ENCODE measurements around the gene ADCY1. TPM values are rescaled to one million over a fixed set of nuclear protein-coding genes. Genes with fewer than 3 reads are reported as not detected.

Gene ADCY1
- total RNA-seq, 1 experiment from 2014 or later: not detected

DNA sequence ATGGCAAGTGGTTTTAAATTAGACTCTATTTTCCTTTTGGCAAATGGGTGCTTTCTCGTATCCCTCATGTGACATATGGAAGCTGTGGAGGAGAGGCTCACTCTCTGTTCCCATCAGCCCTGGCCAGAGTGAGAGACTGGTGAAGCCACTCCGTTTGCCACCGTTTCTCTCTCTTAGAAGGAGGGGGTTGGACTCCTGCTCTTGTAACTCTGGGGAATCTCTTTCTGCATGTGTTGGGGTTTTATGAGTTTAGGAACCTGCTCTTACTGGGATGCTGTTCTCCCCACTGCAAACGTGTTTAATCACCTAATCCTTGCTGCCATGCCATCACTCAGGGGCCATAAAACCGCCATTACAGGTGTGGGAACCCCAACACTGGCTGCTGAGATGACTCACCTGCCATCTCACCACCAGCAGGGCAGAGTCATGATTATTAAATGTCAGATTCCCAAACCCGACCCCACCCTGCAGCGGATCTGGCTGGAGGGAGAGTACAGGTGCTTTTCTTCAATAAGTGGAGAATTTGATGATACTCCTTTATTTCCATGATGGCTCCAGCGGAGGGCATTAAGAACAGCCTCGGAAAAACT is 103.2 kb downstream of the ADCY1 start:
- BruUV-seq (replicated peaks): no TSS peak
- POLR2A ChIA-PET (ENCODE audit: unreplicated experiment): no interaction called here

DNA sequence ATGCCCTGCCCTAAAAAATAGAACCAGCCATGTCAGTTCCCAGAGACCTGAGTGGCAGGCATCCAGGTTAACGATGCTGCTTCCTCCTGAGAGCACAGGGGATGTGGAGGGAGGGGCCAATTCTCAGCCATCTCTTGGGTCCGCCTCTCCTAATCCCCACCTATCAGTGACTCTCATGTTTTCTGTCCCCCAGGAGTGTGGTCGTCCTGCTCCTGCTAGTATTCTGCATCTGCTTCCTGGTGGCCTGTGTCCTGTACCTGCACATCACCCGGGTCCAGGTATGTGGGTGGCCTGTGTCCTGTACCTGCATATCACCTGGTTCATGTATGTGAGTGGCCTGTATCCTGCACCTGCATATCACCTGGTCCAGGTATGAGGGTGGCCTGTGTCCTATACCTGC is 105.3 kb downstream of the ADCY1 start:
- no peaks in the 10 kb centered on the region for H3K79me2 ChIP-seq (ENCODE audit: low read depth)
- no peaks in the 10 kb centered on the region for H3K36me3 ChIP-seq (ENCODE audit: low read depth)
- H3K4me2 ChIP-seq: no peak overlapping the region
- H3K4me3 ChIP-seq: no peak overlapping the region
- H3F3A ChIP-seq (ENCODE audit: insufficient read depth, low read depth): no peaks in the 10 kb centered on the region
- H3K4me1 ChIP-seq (replicated peaks; ENCODE audit: insufficient read depth): no peaks in the 10 kb centered on the region
- ChIA-PET CTCF (no interaction called here), POLR2A (ENCODE audit: unreplicated experiment) (no interaction called here)
- DNase-seq: no peak
- intact Hi-C loops (cut with micrococcal nuclease; ENCODE audit: unreplicated experiment): loop anchor here (10.0 kb wide), 2 partner anchors 75 to 515 kb away; no protein-coding TSS in a partner anchor
- no peaks in the 10 kb centered on the region for H3K9me3 ChIP-seq (ENCODE audit: insufficient read depth, low read depth)
- H3K27me3 ChIP-seq (ENCODE audit: insufficient read depth, low read depth): peaks cover 78% of the 10 kb centered on the region
- no peaks in the 10 kb centered on the region for H3K9me2 ChIP-seq (ENCODE audit: insufficient read depth)
- H2AFZ ChIP-seq: no peak overlapping the region
- BruUV-seq (replicated peaks): no TSS peak
- no peak overlapping the region for H3K27ac ChIP-seq
- no peaks in the 10 kb centered on the region for H4K20me1 ChIP-seq (ENCODE audit: insufficient read depth)
- TF ChIP-seq, protein P1, sequence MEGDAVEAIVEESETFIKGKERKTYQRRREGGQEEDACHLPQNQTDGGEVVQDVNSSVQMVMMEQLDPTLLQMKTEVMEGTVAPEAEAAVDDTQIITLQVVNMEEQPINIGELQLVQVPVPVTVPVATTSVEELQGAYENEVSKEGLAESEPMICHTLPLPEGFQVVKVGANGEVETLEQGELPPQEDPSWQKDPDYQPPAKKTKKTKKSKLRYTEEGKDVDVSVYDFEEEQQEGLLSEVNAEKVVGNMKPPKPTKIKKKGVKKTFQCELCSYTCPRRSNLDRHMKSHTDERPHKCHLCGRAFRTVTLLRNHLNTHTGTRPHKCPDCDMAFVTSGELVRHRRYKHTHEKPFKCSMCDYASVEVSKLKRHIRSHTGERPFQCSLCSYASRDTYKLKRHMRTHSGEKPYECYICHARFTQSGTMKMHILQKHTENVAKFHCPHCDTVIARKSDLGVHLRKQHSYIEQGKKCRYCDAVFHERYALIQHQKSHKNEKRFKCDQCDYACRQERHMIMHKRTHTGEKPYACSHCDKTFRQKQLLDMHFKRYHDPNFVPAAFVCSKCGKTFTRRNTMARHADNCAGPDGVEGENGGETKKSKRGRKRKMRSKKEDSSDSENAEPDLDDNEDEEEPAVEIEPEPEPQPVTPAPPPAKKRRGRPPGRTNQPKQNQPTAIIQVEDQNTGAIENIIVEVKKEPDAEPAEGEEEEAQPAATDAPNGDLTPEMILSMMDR (conservative IDR thresholded peaks at IDR 0.05): no peak
- no peak for TF ChIP-seq EZH2 (IDR thresholded peaks at IDR 0.05; ENCODE audit: low read depth)

More for the DNA sequence above, 103.2 kb downstream of the ADCY1 start:
- H4K20me1 ChIP-seq (ENCODE audit: insufficient read depth): no peaks in the 10 kb centered on the region
- no peaks in the 10 kb centered on the region for H3F3A ChIP-seq (ENCODE audit: insufficient read depth, low read depth)
- intact Hi-C loops (cut with micrococcal nuclease; ENCODE audit: unreplicated experiment): loop anchor here (10.0 kb wide), 2 partner anchors 77 to 513 kb away; no protein-coding TSS in a partner anchor
- H3K4me1 ChIP-seq (replicated peaks; ENCODE audit: insufficient read depth): no peaks in the 10 kb centered on the region
- DNase-seq: no peak
- H3K9me3 ChIP-seq (ENCODE audit: insufficient read depth, low read depth): no peaks in the 10 kb centered on the region
- H3K36me3 ChIP-seq (ENCODE audit: low read depth): no peaks in the 10 kb centered on the region
- no peak overlapping the region for H2AFZ ChIP-seq
- H3K79me2 ChIP-seq (ENCODE audit: low read depth): no peaks in the 10 kb centered on the region
- no peak overlapping the region for H3K4me3 ChIP-seq
- peaks cover 60% of the 10 kb centered on the region for H3K27me3 ChIP-seq (ENCODE audit: insufficient read depth, low read depth)
- no peak overlapping the region for H3K4me2 ChIP-seq
- no peak overlapping the region for H3K27ac ChIP-seq
- H3K9me2 ChIP-seq (ENCODE audit: insufficient read depth): no peaks in the 10 kb centered on the region
- TF ChIP-seq, protein P1 (conservative IDR thresholded peaks at IDR 0.05): no peak
- TF ChIP-seq EZH2 (IDR thresholded peaks at IDR 0.05; ENCODE audit: low read depth): no peak
- CTCF ChIA-PET: no interaction called here

DNA sequence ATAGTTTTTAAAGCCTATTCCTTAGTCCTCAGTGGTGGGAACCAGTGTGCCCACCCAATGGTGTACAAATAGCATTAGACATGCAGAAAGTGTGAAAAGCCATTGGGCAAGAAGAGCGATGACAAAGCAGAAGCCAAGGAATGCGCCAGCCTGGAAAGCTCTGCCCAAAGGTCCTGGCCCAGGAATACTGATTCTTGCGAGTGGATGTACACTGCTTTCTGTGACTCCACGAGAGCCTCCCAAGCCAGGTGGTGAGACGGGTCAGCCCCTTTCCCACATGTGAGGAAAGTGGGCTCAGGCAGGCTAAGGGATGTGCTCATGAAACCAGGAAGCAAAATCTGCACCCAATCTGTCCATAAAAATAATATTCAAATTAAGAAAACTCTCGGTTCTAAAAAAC is 106.6 kb downstream of the ADCY1 start:
- DNase-seq: no peak
- no peak overlapping the region for H2AFZ ChIP-seq
- ChIA-PET CTCF (no interaction called here), POLR2A (ENCODE audit: unreplicated experiment) (no interaction called here)
- H4K20me1 ChIP-seq (ENCODE audit: insufficient read depth): no peaks in the 10 kb centered on the region
- no peak overlapping the region for H3K4me3 ChIP-seq
- no TSS peak for BruUV-seq (replicated peaks)
- H3K4me1 ChIP-seq (replicated peaks; ENCODE audit: insufficient read depth): no peaks in the 10 kb centered on the region
- intact Hi-C loops (cut with micrococcal nuclease; ENCODE audit: unreplicated experiment): no loop called here
- TF ChIP-seq, protein P1 (conservative IDR thresholded peaks at IDR 0.05): no peak
- TF ChIP-seq EZH2 (IDR thresholded peaks at IDR 0.05; ENCODE audit: low read depth): no peak
- H3F3A ChIP-seq (ENCODE audit: insufficient read depth, low read depth): no peaks in the 10 kb centered on the region
- H3K9me2 ChIP-seq (ENCODE audit: insufficient read depth): no peaks in the 10 kb centered on the region
- H3K4me2 ChIP-seq: no peak overlapping the region
- no peaks in the 10 kb centered on the region for H3K9me3 ChIP-seq (ENCODE audit: insufficient read depth, low read depth)
- no peaks in the 10 kb centered on the region for H3K36me3 ChIP-seq (ENCODE audit: low read depth)
- H3K27ac ChIP-seq: no peak overlapping the region
- peaks cover 83% of the 10 kb centered on the region for H3K27me3 ChIP-seq (ENCODE audit: insufficient read depth, low read depth)
- no peaks in the 10 kb centered on the region for H3K79me2 ChIP-seq (ENCODE audit: low read depth)
